ENCODE results near the gene PFN4. TPM values are rescaled to one million over a fixed set of nuclear protein-coding genes. Genes with fewer than 3 reads are reported as not detected.

PFN4 gene
- total RNA-seq, 2 donors from 2014 or later = 0.29 to 0.72 TPM

Other genes starting within 250 kb of the PFN4 start
- gene ATAD2B, start 196.2 kb downstream of the PFN4 start, total RNA-seq = 10 to 100 TPM; 26.1 to 26.6 TPM
- gene UBXN2A, start 182.9 kb downstream of the PFN4 start, total RNA-seq = 10 to 100 TPM; 14.3 to 16.4 TPM
- under 1 TPM; 0.24 to 0.35 TPM for gene MFSD2B, start 113.2 kb downstream of the PFN4 start, total RNA-seq
- gene WDCP, start 75.9 kb downstream of the PFN4 start, total RNA-seq = 10 to 100 TPM; 14.9 to 17.7 TPM
- gene FKBP1B, start 73.6 kb downstream of the PFN4 start, total RNA-seq = 1 to 10 TPM; 2.2 to 4.2 TPM
- 100 to 1,000 TPM; 110 to 115 TPM for gene SF3B6, start 47.0 kb downstream of the PFN4 start, total RNA-seq
- 1 to 10 TPM; 1.8 to 4.0 TPM for gene TP53I3, start 38.5 kb downstream of the PFN4 start, total RNA-seq
- gene FAM228B, start 135 bp upstream of the PFN4 start, total RNA-seq = 10 to 100 TPM; 18.0 to 18.7 TPM
- gene FAM228A, start 51.7 kb upstream of the PFN4 start, total RNA-seq = under 1 TPM; 0.14 to 0.60 TPM
- gene ITSN2, start 237.2 kb upstream of the PFN4 start, total RNA-seq = 10 to 100 TPM; 63.4 to 72.4 TPM

Data from activated T-cell treated with anti-CD3 and anti-CD28 coated beads, Interleukin-2, amount 50 U/mL, for 72 hours (primary cell).